Testis (tissue), 2 donors: Measurements from ENCODE around the gene CUX1.

ENCODE experiments used
- CTCF ChIP-seq, 3 experiments: fragments of 450-650 bp in 2 of 3; fragments of 200-600 bp in 1 of 3; sonication (generic) in 1 of 3; IDR thresholded peaks; one replicate each; pipeline ENCODE4 v1.5.1; 2016 to 2019; ENCODE audit warnings: antibody characterized with exemption in 3 of 3, mild to moderate bottlenecking in 2 of 3, moderate library complexity in 1 of 3
- POLR2A ChIP-seq: fragments of 450-650 bp; IDR thresholded peaks from one replicate; pipeline ENCODE4 v1.6.1; 2017; ENCODE audit warnings: antibody characterized with exemption, mild to moderate bottlenecking, moderate library complexity

GRCh38 chr7:101865031-101865430, 47.6 kb downstream of the CUX1 start:
- TF ChIP-seq CTCF (IDR thresholded peaks at IDR 0.05) (no peak), POLR2A (no peak)
